G401 (cell line): ENCODE measurements around the gene OBP2A. TPM values are rescaled to one million over a fixed set of nuclear protein-coding genes. Genes with fewer than 3 reads are reported as not detected.
"Not testable (repeated sequence)": the region's sequence is repeated elsewhere in the genome, so short reads cannot be mapped to it uniquely, and the experiment has no call there.

Source experiments
- DNase-seq: peaks from one replicate; pipeline ENCODE4 v3.0.0-alpha.2; 2015; ENCODE audit warnings: low spot score
- in situ Hi-C: cut with HindIII; loops from 2 replicates; pipeline ENCODE4 v1.10.0; 2016; ENCODE audit warnings: low sequenced_read_pairs, mixed read lengths
- total RNA-seq: library from RNA; depleted of rRNA; stranded (reverse); fragments of >200 nt; shearing (Covaris generic); gene quantifications from 2 replicates; pipeline ENCODE4 v1.2.3, GENCODE V29; 2014

Gene OBP2A
- total RNA-seq, 1 experiment from 2014 or later: not detected

DNA sequence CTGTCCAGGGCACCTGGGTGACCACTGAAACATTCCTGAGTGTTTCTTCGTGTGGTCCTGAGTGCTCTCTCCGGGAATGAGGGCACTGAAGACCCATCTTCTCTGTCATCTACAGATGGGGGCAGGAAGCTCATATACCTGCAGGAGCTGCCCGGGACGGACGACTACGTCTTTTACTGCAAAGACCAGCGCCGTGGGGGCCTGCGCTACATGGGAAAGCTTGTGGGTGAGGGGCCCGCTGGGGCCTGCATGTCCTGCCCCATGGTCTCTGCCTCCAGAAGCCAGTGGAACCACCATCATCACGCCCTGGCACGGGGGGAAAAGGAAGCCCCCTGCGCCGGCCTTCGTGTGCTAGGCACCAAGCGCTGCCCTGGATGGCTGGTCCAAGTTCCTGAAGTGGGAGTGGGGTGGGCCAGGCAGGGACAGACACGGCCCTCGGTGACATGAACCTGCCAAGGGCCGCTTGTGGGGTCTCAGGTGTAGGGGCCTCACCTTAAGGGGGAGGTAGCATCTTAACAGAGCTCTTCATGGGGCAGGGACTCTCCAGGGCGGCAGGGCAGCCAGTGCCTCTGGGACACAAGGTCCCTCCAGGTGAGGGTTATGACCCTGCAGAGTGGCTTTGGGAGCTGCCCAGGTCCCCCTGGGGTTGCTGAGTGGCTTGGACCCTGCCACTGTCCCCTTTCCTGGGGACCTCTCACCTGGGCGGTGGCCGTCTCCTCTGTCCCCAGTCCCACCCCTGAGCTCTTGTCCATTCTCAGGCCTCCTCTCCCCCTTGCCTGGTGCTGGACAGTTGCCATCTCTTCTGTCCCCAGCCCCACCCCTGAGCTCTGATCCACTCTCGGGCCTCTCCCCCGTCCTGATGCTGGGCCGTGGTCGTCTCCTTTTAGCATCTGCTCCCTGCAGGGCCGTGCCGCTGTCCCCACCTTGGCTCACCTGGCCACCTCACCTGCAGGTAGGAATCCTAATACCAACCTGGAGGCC, 2.1 kb downstream of the OBP2A start:
- in situ Hi-C loops: no loop called here
- no peak for DNase-seq

DNA sequence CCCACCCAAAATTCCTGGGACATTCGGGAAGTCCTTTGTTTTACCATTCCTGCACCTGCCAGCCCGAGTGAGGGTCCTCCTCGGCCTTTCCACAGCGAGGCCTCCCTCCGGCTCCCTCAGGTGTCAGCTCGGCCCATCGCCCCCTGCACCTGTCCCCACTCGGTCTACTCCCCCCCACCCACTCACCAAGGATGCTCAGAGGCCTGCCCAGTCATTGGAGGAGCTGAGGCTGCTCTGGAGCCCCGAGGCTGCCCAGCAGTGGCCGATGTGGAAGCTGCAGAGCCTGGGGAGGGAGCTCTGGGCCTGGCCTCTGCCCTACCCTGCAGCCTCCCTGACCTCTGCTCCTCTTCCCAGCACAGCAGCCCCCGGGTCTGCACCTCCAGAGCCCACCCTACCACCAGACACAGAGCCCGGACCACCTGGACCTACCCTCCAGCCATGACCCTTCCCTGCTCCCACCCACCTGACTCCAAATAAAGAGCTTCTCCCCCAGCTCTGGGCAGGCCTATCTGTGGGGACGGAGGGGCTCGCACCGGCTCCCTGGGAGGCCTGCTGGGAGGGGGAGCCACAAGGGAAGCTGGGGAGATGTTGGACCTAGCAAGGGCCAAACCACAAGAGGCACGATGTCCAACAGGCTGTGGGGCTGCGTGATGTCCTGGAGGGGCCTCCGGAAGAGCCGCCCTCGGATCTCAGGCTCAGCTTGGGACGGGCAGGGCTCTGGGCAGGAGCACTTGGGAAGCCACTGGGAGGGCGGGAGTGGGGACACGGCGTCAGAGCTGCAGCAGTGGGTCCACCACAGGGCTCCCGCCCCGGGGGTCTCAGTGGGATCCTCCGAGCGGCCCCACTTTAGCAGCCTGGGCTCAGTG, 3.8 kb downstream of the OBP2A start:
- not testable (repeated sequence) for DNase-seq
- in situ Hi-C loops: loop anchor here (10.0 kb wide), 1 partner anchor 175 kb away; no protein-coding TSS in a partner anchor

DNA sequence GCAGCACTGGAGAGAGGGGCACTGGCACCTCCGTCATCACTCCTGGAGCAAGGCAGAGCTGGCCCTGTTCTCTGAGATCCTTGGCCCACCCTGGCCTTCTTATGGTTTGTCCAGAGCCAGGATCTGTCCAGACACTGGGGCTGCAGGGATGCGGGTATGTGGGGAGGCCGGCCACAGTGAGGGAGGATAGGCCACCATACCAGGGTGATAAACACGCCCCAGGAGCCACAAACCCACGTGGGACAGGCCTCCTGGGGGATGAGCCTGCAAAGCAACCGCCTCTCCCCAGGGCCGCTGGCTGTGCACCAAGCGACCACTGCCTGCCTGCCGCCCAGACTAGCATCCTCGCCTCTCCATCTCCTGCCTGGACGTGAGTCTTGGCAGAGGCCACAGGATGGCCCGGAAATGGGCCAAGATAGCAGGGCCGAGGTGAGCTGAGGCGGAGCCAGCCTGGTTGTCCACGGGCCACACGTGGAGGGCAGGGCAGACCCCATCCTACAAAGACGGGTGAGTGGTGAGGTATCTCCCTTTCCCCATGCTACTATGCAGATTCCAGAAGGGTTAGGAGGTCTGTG, 4.5 kb downstream of the OBP2A start:
- in situ Hi-C loops: loop anchor here (10.0 kb wide), 1 partner anchor 176 kb away; no protein-coding TSS in a partner anchor
- no peak for DNase-seq

DNA sequence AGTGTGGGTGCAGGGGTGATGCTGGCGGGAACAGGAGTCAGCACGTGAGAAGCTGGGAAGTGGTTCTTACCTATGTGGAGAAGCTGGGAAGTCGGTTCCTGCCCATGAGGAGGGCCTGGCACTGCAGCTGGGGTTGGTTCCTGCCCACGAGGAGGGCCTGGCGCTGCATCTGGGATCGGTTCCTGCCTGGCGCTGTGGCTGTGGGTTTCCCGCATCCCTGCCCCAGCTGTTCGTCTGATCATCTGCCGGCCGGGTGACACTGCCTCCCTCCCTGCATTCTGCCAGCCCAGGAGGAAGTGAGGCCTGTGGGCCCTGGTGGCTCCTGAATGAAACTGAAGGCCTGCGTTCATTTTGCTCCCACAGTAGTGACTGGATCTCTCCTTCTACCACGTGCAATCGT, 5.1 kb downstream of the OBP2A start:
- no peak for DNase-seq
- in situ Hi-C loops: loop anchor here (10.0 kb wide), 1 partner anchor 176 kb away; no protein-coding TSS in a partner anchor

DNA sequence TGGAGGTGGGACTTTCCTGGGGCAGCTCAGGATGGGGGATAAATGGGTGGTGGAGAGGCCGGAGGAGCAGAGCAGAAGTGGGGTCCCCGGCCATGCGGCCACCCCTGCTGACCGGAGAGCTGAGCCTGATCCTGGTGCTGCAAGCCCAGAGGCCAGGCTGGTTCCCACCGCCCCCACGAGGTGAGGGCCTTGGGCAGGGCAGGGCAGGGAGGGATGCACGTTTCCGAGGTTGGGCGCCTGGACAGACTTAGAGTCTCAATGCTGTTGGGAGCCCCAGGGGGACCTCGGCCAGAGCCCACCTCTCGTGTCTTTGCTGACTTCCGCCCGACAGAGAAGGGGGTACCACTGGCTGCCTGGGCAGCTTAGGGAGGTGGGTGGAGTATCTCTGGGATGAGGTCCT, 5.5 kb downstream of the OBP2A start:
- in situ Hi-C loops: loop anchor here (10.0 kb wide), 1 partner anchor 177 kb away; no protein-coding TSS in a partner anchor
- no peak for DNase-seq

DNA sequence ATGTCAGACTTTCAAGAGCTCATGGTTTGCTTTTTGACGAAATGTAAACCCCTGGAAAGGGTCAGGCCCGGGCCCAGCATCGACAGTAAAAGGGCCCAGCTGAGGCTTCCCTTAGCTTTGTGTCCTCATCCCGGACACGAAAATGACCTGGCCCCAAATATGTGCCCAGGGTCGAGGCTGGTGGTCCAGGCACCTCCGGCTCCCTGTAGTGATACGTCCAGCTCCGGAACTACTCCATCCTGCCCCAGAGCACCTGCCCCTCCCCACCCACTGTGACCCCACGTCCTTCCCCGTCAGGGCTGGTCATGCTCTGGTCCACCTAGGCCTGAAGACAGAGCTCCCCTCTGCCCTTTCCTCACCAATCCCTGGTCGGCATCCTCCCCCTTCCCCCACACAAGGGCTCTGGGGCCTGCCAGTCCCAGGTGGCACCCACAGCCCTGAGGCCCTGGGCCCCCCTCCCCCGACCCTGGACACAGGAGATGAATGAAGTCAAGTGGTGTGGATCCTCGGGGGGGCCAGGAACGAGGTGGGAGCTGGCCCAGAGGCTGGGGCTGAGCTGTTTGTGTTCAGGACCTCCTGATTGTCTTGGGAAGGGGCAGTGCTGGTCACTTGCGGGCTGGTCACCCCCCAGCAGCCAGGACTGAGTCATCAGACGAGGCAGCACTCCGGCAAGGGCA, 6.2 kb downstream of the OBP2A start:
- DNase-seq: no peak
- in situ Hi-C loops: loop anchor here (10.0 kb wide), 1 partner anchor 177 kb away; no protein-coding TSS in a partner anchor

DNA sequence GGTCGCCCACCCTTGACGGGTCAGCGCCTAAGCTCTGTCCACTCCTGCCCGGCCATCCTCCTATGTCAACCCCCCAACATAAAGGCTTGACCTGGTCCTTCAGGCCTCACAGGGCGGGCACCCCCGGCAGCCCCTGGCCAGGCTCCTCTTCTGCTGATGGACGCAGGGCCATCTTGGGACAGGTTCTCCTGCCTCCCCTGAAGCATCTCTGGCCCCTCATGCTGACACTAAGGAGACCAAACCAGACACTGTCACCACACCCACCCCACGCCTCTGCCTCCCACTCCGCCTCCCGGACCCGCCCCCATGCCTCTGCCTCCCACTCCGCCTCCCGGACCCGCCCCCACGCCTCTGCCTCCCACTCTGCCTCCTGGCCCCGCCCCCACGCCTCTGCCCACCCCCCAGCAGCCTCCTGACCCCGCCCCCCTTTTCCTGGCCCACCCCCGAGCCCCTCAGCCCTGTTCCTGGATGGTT, 6.8 kb downstream of the OBP2A start:
- DNase-seq: no peak
- in situ Hi-C loops: loop anchor here (10.0 kb wide), 1 partner anchor 178 kb away; no protein-coding TSS in a partner anchor

DNA sequence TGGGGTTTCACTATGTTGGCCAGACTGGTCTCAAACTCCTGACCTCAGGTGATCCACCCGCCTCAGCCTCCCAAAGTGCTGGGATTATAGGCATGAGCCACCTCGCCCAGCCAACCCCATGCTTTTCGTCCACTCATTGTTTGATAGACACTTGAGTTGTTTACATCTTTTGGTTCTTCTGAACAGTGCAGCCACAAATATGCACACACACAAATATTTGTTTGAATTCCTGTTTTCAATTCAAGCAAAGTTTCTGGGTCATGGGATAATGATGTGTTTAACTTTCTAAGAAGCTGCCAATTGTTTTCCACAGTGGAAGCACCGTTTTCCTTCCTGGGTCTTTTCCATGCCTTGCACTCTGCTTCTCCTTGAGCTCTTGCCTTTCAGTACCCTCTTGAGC, 8.8 kb downstream of the OBP2A start:
- DNase-seq: no peak
- in situ Hi-C loops: loop anchor here (10.0 kb wide), 1 partner anchor 180 kb away; no protein-coding TSS in a partner anchor

DNA sequence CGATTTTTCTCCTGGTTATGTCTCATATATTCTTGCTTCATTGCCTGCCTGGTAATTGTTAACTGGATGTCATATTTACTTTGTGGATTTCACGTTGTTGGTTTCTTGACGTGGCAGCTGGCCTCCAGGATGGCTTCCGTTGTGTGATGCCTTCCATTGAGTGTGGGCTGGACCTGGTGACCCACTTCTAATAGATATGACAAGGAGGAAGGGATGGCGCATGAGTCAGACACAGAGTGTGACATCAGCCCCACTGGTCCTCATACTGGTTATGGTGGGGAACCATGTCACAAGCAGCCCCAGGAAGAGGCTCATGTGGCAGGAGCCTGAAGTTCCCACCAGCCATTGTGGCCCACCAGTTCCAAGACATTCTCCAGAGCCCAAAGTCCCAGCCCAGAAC, 9.3 kb downstream of the OBP2A start:
- DNase-seq: no peak
- in situ Hi-C loops: loop anchor here (10.0 kb wide), 1 partner anchor 180 kb away; no protein-coding TSS in a partner anchor

DNA sequence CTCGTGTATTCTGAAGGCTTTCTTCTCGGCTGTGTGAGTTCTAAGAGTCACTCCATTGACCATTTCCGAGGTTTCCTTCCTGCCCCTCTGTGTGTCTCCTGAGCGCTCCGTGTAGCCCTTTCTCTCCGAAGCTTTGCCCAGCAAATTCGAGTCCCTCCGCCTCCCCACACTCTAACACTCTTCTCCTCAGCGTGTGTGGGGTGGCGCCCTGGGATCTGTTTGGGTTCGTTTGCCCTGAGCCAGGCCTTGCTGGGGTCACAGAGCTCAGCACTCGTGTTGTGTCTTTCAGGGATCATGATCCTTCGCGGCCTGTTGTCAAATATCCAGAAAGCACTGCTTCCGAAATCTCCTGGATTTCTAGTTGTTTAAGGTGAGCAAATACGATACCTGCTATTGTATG, 10.0 kb downstream of the OBP2A start:
- in situ Hi-C loops: loop anchor here (10.0 kb wide), 1 partner anchor 181 kb away; no protein-coding TSS in a partner anchor
- DNase-seq: no peak

DNA sequence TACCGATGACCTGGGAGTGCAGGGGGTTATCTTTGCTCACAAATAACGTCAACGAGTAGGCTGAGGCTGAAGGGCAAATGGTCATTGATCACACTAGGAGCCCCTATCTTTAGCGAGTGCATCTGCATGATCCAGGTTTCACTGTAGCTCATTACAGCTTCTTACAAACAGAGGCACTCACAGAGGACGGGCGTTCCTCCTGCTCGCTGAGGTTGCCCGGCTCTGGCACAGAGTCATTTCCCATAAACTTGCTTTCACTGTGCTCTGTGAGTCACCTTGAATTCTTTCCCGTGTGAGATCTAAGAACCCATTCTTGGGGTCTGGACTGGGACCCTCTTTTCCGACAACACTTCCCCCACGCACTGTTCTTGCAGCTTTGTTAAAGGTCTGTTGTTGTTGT, 13.7 kb downstream of the OBP2A start:
- DNase-seq: no peak

DNA sequence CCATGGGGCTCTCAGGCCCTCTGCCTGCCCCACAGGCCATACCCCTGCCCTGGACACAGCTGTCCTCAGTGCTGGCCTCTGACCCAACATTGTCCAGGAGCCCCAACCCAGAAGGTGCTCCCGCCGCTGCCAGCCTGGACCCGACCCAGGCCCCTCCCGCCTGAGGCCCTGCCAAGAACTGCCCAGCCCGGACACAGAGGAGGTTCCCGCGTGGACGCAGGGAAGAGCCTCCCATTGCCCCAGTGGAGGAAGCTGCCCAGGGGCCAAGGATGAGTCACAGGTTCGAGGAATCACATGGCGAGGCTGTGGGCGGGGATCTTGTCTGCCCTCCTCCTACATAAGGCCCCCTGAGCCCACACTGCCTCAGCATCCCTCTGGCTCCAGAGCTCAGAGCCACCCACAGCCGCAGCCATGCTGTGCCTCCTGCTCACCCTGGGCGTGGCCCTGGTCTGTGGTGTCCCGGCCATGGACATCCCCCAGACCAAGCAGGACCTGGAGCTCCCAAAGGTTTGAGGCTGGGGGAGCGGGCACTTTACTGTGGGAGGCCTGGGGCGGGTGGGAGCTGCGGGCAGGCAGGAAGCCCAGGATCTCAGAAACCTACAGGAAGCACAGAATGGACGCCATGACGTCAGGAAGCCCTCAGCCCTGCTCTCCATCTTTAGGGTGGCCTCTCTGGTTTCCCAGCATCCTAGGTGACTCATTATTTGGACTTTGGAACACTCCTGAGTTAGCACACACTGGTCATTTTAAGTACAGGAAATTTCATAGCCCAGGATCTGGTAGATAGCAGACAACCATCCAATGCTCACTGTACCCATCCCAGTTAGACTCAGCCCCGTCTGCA, 15.7 kb downstream of the OBP2A start, which contains the start of gene PAEP:
TSS of gene PAEP (plus strand) at position 366 of the 844 bp plus-strand sequence.
- in situ Hi-C loops: no loop called here
- no peak for DNase-seq

More for the DNA sequence above, 13.7 kb downstream of the OBP2A start:
- in situ Hi-C loops: loop anchor here (10.0 kb wide), 1 partner anchor 185 kb away; no protein-coding TSS in a partner anchor

DNA sequence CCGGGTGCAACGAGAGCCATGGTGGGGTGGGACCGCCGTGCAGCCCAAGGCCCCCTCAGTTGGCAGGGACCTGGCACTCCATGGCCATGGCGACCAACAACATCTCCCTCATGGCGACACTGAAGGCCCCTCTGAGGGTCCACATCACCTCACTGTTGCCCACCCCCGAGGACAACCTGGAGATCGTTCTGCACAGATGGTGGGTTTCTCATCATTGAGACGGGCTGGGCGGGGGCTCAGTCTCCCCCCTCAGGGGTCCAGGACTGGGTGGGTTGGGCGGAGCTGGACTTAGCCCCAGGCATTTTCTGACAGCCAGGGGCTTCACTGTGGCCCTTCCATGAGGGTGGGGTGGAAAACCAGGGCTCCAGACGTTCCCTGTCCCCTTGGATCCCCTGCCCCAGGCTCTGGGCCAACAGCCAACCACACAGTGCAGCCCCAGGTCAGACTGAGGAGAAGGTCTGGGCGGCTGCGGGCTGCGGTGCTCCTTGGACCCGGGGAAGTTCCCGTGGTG, 16.4 kb downstream of the OBP2A start:
- no peak for DNase-seq
- in situ Hi-C loops: no loop called here

DNA sequence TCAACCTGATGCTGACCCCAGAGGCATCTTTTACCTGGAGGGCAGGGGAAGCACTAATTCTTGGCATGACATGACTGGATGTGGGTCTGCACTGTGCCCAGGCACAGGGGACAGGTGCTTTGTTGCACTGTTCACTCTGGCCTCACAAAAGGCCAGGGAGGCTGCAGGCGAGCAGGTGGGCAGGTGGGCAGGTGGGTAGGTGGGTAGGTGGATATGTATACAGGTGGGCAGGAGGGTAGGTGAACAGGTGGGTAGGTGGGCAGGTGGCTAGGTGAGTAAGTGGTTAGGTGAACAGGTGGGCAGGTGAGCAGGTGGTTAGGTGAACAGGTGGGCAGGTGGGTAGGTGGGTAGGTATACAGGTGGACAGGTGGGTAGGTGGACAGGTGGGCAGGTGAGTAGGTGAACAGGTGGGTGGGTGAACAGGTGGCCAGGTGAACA, 17.1 kb downstream of the OBP2A start:
- in situ Hi-C loops: no loop called here
- DNase-seq: no peak

DNA sequence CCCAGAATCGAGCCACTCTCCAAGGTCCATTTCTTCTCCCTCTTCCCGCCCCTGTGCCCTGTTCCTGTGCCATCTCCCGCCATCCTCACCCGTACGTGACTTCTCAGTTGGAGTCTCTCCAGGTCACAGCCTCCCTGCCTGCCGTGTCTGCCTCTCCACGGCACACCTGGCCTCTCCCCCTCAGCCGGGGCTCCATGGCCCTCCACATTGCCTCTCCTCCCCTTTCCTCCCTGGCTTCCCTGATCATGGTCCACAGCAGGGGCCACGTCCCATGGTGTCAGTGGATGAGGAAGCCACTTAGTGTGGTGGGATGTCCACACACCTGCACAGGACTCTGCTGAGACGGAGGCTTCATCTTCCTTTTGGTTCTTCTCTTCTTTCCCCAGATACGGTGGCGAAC, 17.9 kb downstream of the OBP2A start:
- in situ Hi-C loops: no loop called here
- no peak for DNase-seq

DNA sequence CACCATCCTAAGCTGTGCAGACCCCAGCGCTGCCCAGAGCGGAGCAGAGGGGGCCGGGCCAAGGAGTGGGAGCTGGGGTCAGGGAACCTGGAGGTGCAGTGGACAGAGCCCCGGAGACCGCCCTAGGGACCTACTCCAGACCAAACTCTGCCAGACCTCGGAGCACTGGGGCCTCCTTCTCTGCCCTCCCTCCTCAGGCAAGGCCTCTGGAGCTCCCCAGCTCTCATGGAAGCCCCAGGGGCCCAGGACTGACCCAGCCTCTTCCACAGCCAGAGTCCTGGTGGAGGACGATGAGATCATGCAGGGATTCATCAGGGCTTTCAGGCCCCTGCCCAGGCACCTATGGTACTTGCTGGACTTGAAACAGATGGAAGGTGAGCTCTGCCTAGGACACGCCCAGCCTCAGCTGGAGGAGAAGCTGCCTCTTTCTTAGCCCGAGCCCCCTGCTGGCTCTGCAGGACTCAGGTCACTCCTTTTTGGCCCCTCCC, 19.3 kb downstream of the OBP2A start:
- in situ Hi-C loops: no loop called here
- DNase-seq: no peak

DNA sequence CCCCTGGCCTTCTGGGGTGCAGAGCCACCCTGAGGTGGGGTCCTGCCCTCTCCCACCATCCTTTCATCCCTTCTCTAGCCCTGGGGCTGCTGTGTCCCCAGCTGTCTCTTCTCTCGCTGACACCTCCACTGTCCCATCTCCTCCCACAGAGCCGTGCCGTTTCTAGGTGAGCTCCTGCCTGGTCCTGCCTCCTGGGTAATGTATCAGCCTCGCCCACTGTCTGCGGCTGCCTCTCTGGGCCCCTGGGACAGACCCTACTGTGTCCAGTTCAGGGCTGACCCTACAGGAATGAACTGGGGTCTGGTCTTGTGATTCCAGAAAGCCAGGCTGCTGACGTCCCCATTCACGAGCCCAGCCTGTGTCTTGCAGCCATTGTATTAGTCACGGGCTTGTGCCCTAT, 19.7 kb downstream of the OBP2A start:
- DNase-seq: no peak
- in situ Hi-C loops: no loop called here
